ENCODE measurements around the gene EXD3. TPM values are rescaled to one million over a fixed set of nuclear protein-coding genes. Genes with fewer than 3 reads are reported as not detected.
"Not testable (repeated sequence)": the region's sequence is repeated elsewhere in the genome, so short reads cannot be mapped to it uniquely, and the experiment has no call there.

The EXD3 gene
- total RNA-seq, 1 experiment from 2014 or later: 1.2 TPM

DNA sequence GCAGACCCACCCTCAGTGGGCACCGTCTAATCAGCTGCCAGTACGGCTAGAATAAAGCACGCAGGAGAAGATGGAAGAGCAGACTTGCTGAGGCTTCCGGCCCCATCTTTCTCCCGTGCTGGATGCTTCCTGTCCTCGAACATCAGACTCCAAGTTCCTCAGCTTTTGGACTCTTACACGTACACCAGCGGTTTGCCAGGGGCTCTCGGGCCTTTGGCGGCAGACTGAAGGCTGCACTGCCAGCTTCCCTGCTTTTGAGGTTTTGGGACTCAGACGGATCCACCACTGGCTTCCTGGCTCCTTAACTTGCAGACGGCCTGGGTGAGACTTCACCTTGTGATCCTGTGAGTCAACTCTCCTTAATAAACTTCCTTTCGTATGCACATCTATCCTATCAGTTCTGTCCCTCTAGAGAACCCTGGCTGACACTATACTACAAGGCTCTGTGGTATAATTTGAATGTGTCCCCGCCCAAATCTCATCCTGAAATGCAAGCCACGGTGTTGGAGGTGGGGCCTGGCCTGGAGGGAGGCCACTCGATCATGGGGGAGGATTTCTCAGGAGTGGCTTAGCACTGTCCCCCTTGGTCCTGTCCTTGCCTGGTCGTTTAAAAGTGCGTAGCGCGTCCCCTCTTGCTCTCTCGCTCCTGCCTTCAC lies 89.8 kb downstream of the EXD3 start:
- DNase-seq: peak; percentile 43
- no peaks in the 10 kb centered on the region for H3K27me3 ChIP-seq
- H3K4me3 ChIP-seq: no peak overlapping the region
- no peaks in the 10 kb centered on the region for H3K36me3 ChIP-seq
- peaks cover 8% of the 10 kb centered on the region for H3K9me3 ChIP-seq

DNA sequence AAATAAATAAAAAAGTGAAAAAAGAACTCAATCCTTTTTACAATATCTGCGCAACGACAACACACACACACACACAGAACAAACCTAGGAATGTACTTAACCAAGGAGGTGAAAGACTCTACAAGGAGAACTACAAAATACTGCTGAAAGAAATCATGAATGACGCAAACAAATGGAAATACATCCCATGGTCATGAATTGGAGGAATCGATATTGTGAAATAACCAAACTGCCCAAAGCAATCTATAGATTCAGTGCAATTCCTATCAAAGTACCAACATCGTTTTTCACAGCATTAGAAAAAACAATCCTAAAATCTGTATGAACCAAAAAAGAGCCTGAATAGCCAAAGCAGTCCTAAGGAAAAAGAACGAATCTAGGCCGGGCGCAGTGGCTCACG lies 91.0 kb downstream of the EXD3 start:
- Histone ChIP-seq H3K4me3 (no peak overlapping the region), H3K36me3 (no peaks in the 10 kb centered on the region)
- DNase-seq: no peak

DNA sequence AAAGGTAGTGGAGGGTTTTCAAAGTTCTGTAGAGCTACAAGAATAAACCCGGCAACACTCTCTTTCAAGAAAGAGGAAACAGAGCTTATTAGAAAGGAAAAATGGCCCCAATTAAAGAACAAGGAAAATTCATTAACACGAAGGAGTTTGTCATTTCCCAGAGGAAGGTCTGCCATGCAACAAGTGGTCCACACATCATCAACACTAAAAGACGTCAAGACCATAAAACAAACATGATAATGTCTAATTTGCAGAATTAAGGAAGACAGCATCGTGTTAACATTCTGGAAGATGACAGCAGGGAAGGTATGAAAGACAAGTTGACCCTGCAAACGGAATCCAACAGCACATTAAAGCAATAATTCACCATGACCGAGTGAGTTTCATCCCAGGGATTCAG lies 92.3 kb downstream of the EXD3 start:
- no peaks in the 10 kb centered on the region; the same call in 1 of the 2 replicates for H3K9me3 ChIP-seq
- no peak overlapping the region for H3K4me3 ChIP-seq
- no peak for DNase-seq
- H3K27me3 ChIP-seq: no peaks in the 10 kb centered on the region
- no peaks in the 10 kb centered on the region for H3K36me3 ChIP-seq

More for the DNA sequence above, 91.0 kb downstream of the EXD3 start:
- H3K27me3 ChIP-seq: no peaks in the 10 kb centered on the region
- peaks cover 5% of the 10 kb centered on the region for H3K9me3 ChIP-seq

DNA sequence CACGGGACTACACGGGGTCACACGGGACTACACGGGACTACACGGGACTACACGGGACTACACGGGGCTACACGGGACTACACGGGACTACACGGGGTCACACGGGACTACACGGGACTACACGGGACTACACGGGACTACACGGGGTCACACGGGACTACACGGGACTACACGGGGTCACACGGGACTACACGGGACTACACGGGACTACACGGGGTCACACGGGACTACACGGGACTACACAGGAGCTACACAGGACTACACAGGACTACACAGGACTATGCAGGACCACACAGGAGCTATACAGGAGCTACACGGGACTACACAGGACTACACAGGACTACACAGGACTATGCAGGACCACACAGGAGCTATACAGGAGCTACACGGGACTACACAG lies 93.4 kb downstream of the EXD3 start:
- not testable (repeated sequence) for DNase-seq, H3K4me3 ChIP-seq, H3K36me3 ChIP-seq, H3K27me3 ChIP-seq, H3K9me3 ChIP-seq

DNA sequence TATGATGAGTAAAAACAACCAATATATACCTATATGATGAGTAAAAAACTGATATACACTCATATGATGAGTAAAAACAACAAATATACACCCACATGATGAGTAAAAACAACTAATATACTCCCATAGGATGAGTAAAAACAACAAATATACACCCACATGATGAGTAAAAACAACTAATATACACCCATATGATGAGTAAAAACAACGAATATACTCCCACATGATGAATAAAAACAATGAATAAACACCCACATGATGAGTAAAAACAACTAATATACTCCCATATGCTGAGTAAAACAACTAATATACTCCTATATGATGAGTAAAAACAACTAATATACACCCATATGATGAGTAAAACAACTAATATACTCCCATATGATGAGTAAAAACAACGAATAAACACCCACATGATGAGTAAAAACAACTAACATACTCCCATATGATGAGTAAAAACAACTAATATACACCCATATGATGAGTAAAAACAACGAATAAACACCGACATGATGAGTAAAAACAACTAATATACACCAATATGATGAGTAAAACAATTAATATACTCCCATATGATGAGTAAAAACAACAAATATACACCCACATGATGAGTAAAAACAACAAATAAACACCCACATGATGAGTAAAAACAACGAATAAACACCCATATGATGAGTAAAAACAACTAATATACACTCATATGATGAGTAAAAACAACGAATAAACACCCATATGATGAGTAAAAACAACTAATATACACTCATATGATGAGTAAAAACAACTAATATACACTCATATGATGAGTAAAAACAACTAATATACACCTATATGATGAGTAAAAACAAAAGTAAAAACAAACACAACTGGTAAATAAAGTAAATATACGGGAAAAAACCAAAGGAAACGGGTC lies 95.1 kb downstream of the EXD3 start:
- not testable (repeated sequence) for DNase-seq, H3K9me3 ChIP-seq, H3K4me3 ChIP-seq, H3K36me3 ChIP-seq, H3K27me3 ChIP-seq

DNA sequence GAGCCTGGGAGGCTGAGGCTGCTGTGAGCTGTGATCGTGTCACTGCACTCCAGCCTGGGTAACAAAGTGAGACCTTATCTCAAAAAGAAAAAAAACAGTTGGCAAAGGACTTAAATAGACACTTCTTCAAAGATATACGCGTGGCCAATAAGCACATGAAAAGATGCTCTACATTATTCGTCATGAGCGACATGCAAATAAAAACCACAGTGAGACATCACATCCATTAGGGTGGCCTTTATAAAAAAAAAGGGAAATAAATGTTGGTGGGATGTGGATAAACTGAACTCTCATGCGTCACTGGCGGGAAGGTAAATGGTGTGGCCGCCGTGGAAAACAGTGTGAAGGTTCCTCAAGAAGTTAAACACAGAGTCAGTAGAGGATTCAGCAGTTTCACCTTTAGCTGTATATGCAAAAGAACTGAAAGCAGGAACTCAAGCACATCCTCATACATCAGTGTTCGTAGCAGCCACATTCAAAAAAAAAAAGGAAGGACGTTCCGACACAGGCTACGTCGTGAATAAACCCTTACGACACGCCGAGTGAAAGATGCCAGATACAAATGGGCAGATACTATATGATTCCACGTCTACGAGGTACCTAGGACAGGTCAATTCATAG lies 96.4 kb downstream of the EXD3 start:
- DNase-seq: no peak
- Histone ChIP-seq H3K36me3 (no peaks in the 10 kb centered on the region), H3K27me3 (no peaks in the 10 kb centered on the region), H3K4me3 (no peak overlapping the region), H3K9me3 (no peaks in the 10 kb centered on the region)

DNA sequence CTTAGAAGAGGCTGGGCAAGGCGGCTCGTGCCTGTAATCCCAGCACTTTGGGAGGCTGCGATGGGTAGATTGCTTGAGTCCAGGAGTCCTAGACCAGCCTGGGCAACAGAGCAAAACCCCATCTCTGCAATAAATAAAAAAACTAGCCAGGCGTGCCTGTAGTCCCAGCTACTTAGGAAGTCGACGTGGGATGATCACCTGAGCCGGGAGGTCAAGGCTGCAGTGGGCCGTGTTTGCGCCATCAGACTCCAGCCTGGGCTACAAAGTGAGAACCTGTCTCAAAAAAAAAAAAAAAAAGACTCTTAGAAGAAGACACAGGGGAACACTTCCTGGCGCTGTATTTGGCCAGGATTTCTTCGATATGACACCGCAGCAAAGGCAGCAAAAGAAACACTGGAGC lies 97.2 kb downstream of the EXD3 start:
- Histone ChIP-seq H3K4me3 (no peak overlapping the region), H3K9me3 (no peaks in the 10 kb centered on the region), H3K27me3 (no peaks in the 10 kb centered on the region), H3K36me3 (no peaks in the 10 kb centered on the region)
- DNase-seq: no peak

DNA sequence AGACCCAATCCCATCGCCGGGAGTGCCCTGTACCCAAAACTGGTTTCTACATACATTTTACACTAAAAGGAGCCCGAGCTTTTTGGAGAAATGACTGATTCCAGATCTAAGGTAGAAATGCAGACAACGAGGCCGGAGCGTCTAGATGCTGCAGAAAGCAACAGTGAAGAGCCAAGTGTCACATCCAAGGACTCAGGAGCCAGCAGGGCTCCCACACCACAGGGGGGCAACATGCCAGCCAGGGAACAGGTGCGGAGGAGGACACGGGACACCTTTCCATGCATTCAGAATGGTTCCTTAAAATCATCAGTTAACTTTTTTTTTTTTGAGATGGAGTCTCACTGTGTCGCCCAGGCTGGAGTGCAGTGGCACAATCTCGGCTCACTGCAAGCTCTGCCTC lies 97.8 kb downstream of the EXD3 start:
- Histone ChIP-seq H3K4me3 (no peak overlapping the region), H3K27me3 (no peaks in the 10 kb centered on the region), H3K9me3 (no peaks in the 10 kb centered on the region), H3K36me3 (no peaks in the 10 kb centered on the region)
- DNase-seq: no peak

DNA sequence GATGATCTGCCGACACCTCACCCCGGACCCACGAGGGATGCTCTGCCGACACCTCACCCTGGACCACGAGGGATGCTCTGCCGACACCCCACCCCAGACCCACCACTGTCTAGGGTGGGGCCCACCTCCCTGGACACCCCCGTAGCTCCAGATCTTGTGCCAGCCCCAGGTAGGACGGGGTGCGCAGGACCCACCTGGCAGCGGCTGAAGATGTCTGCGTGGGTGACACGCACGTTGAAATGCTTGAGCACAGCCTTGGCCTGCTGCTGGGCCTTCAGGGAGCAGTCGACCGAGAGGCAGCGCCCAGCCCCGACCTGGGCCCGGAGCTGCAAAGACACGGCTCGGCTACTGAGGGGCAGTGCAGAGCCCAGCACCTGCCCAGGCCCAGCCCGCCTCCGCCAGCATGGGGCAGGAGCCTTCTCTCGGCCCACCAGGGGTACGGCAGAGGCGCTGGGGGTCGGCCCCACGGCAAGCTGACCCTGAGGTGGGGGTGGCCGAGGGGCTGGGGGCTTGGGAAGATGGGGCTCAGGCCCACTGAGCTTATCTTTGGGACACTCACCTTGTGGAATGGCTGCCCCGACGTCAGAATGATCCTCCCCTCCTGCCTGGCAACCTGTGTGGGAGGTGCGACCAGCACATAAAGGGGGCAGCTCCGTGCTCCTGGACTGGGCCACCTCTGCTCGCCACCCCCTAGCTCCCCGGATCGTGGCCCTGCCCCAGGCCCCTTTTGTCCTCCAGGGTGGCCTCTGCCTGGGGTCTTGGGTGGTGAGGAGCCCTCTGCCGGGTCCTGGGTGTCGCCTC lies 99.2 kb downstream of the EXD3 start:
- no peak overlapping the region for H3K4me3 ChIP-seq
- no peaks in the 10 kb centered on the region for H3K9me3 ChIP-seq
- no peaks in the 10 kb centered on the region for H3K36me3 ChIP-seq
- no peaks in the 10 kb centered on the region for H3K27me3 ChIP-seq
- no peak for DNase-seq

DNA sequence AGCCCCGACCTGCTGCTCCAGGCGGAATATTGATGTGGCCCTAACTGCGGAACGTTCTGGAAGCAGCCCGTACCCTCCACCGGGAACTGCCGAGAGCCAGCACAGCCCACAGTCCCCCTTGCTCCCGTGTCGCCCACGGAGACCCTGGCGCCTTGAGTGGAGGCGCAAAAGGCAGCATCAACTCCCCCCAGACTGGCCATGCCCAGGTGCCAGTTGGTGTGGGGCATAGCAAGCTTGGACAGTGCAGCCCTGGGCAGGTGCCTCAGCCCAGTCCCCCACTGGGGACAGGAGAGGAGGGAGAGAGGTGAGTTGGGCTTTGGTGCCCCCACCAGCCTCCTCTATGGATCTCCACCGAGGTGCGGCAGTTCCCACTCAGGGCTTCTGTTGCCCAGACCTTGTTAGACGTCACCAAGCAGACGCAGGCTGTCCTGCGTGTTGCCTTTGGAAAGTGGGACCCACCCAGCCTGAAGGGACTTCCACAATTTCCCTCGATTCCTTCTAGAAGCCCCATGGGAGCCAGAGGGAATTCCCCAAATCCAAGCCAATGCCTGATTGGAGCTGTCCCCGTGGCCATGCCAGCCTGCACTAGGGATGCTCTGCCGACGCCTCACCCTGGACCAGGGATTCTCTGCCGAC lies 101.1 kb downstream of the EXD3 start:
- Histone ChIP-seq H3K4me3 (no peak overlapping the region), H3K27me3 (no peaks in the 10 kb centered on the region), H3K9me3 (no peaks in the 10 kb centered on the region), H3K36me3 (no peaks in the 10 kb centered on the region)
- no peak for DNase-seq

DNA sequence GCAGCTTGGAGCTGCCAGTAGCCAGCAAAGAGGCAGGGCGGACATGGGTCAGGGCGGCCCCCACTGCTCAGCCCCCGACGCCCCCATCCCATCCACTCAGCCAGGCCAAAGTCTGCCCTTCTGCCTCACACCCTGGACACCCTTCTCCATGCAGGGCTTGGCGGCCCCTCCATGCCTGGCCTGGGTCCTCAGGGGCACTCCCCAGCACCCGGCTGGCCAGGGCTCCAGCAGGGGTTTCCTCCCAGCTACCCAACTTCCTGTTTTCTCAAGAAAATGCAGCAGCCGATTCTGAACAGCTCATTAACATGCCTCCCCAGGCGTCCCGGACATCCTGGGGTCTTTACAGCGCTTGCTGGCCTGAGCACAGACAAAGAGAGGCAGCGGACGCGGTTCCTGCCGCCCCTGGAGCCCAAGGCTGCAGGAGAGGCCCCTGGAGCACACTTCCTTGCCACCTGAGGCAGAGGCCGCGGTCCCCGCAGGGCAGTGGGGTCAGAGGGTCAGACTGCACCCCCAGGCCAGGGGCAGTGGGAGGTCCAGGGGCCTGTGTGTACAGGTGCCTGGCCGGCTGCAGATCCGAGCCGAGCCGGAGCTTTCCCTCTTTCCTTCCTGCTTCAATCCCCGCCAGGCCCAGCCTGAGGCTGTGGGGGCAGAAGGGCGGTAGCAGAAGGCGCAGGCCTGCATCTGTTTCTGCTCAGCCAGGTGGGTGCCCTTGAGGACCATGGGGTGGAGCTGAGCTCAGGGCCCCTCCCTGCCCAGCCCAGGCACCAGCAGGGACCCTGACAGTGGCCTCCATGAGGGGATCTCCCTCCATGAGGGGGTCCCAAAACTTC lies 102.2 kb downstream of the EXD3 start:
- Histone ChIP-seq H3K4me3 (no peak overlapping the region), H3K9me3 (no peaks in the 10 kb centered on the region), H3K36me3 (no peaks in the 10 kb centered on the region), H3K27me3 (no peaks in the 10 kb centered on the region)
- DNase-seq: no peak

DNA sequence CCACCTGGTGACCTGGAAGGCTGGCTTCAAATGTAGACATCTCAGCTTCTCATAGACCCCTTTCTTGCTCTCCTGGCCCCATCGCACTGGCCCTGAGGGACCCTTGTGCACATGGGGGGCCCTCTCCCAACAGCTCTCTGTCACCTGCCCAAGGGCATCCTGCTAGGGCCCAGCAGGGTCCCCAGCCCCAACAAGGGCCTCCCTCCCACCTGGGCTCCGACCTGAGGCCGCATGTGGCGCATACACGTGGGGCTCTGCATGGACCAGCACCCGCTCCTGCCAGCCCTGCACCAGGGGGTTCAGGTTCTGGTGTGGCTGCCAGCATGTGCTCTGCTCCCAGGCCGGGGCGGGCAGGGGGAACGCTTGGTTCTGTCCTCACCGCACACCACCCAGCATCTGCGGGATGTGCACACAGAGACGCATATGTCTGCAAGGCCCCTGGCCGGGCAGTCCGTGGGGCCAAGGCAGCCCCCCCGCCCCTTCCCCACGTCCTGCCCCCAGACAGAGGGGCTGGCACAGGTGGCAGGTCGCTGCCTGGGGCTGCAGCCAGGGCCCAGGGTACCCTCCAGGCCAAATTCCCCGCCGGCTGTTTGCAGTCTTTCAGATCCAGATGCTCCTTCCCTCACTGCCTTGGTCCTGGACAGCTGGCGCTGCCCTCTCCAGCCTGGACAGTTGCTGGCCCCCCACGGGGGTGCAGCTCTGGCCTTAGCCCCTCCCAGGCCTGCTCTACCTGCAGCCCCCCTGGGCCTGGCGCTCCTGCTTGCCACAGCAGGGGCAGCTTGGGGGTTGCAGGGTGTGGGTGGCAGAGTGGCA lies 103.0 kb downstream of the EXD3 start:
- no peak overlapping the region for H3K4me3 ChIP-seq
- DNase-seq: no peak
- no peaks in the 10 kb centered on the region for H3K36me3 ChIP-seq
- no peaks in the 10 kb centered on the region for H3K27me3 ChIP-seq
- no peaks in the 10 kb centered on the region for H3K9me3 ChIP-seq

DNA sequence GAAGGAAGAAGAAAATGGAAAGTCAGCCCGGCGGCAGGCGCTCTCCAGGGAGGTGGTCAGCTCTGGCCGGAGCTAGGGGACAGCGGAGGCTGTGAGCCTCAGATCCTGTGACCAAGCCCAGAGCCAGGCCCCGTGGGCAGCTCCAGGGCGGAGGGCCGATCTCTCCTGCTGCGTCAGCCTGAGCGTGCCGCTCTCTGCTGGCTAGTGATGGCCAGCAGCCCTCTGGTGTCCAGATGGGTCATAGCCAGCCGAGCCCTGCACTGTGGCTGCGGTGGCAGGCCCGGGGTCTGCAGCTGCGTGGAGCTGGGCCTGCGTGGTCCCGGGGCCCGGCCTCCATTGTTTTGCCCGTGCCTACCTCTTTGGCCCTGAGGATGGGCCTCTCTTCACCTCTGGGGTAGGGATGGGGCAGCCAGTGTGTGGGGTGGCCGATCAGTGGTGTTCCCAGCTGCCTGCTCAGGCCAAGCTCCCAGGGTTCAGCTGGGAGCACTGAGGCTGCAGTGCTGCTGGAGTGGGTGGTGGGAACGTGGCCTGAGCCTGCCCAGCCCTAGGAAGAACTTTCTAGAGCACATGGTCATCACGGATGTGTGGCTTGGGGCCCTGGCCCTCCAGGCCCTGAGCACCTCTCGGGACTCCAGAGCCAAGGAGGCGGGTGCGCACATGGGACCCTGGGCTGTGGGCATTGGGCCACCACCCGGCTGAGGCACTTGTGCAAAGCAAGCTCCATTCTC lies 103.8 kb downstream of the EXD3 start:
- no peak overlapping the region for H3K4me3 ChIP-seq

DNA sequence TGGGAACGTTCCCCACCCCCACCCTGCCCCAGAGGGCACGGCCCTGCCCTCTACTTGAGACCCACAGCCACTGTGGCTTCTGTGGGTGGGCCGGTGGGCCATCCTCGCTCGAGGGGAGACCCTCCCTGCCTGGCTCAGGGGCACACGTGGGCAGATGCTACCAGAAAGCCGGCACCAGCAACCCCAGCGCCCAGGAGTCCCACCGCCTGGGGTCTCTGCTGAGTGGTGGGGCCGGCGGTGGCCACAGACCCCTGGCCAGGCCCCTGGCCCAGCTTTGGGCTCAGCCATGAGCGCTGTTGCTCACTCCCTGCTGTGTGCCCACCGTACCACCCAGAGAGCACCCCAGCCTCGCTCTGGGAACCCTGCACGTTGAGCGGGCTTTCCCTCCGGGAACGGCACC lies 104.4 kb downstream of the EXD3 start:
- DNase-seq: no peak
- Histone ChIP-seq H3K36me3 (no peaks in the 10 kb centered on the region), H3K27me3 (no peaks in the 10 kb centered on the region)

More for the DNA sequence above, 103.8 kb downstream of the EXD3 start:
- no peaks in the 10 kb centered on the region for H3K9me3 ChIP-seq
- no peaks in the 10 kb centered on the region for H3K36me3 ChIP-seq
- no peak for DNase-seq
- no peaks in the 10 kb centered on the region for H3K27me3 ChIP-seq

More for the DNA sequence above, 104.4 kb downstream of the EXD3 start:
- no peak overlapping the region for H3K4me3 ChIP-seq
- H3K9me3 ChIP-seq: no peaks in the 10 kb centered on the region
